Psoas muscle (tissue), 8 donors: ENCODE data around the gene SIRT3. TPM values are rescaled to one million over a fixed set of nuclear protein-coding genes. Genes with fewer than 3 reads are reported as not detected.
A peak's percentile ranks its signal among the peaks of the same experiment; 100 is the strongest.

ENCODE experiments used
- ATAC-seq, 4 donors: fragments of 200-7000 bp; cut with Tn5 transposase; one replicate each; pipeline ENCODE4 v1.9.1; 2020; ENCODE audit warnings: moderate library complexity in 3 of 4, mild to moderate bottlenecking in 2 of 4
- DNase-seq, 2 donors: peaks; one replicate each; pipeline ENCODE4 v3.0.0-alpha.2; 2020
- H3K27ac ChIP-seq: fragments of 200-600 bp; one replicate; pipeline ENCODE4 v1.8.0; 2022
- H3K27me3 ChIP-seq, 3 donors: fragments of 200-600 bp in 1 of 3; one replicate each; pipeline versions ENCODE4 v1.6.1 to v1.8.0; 2013 to 2022; ENCODE audit warnings: low read length in 2 of 3, mild to moderate bottlenecking in 2 of 3, moderate library complexity in 1 of 3; ENCODE audit not compliant: insufficient read depth in 3 of 3
- H3K36me3 ChIP-seq, 2 donors: fragments of 200-600 bp in 1 of 2; one replicate each; pipeline versions ENCODE4 v1.6.1 to v1.8.0; 2013 to 2022; ENCODE audit warnings: low read depth in 1 of 2, mild to moderate bottlenecking in 1 of 2, moderate library complexity in 1 of 2; ENCODE audit not compliant: insufficient read depth in 1 of 2
- H3K4me1 ChIP-seq: fragments of 200-600 bp; one replicate; pipeline ENCODE4 v1.8.0; 2022
- H3K4me3 ChIP-seq: fragments of 200-600 bp; one replicate; pipeline ENCODE4 v1.8.0; 2022; ENCODE audit warnings: mild to moderate bottlenecking
- H3K9me3 ChIP-seq: fragments of 200-600 bp; one replicate; pipeline ENCODE4 v1.8.0; 2022
- WGBS, 3 donors: extraction: QIAGEN DNeasy Blood & Tissue Kit; methylation state at CpG; one replicate each; pipeline versions ENCODE4 v1.1.6 to v1.1.7; 2013; 5-methylcytosine and 5-hydroxymethylcytosine counted together
- intact Hi-C, 2 donors: fragments of 100-400 bp; cut with DNase I; formaldehyde crosslinking; loops; one replicate each; pipeline versions ENCODE4 v1.11.0 to v1.14.2; 2022
- polyA plus RNA-seq, 3 donors: library from polyadenylated mRNA; stranded (reverse); fragments of 200-250 nt; gene quantifications; one replicate each; pipeline ENCODE4 v1.2.3, GENCODE V29; 2013
- total RNA-seq, 4 donors: library from RNA; stranded (reverse); fragmentation: NEBNext Ultra II Directional in 2 of 4; extraction: Animal tissue kit (Norgen Biotek cat#: 25700) in 2 of 4; gene quantifications; one replicate each; pipeline versions ENCODE4 v1.2.1 to v1.2.4, GENCODE V29; 2021 to 2023
- TF ChIP-seq, protein P1 (sequence below): fragments of 200-600 bp; IDR thresholded peaks from one replicate; pipeline ENCODE4 v1.8.0; 2022; ENCODE audit warnings: antibody characterized with exemption
- donor health status: healthy with polysubstance abuse.
- donor health status: DM: no; HTN: no; CAD: no; lungs with moderate emphysema.
- donor health status: Bipolar disorder and iron deficiency.
- donor health status: healthy.
- donor health status: DM: yes; HTN: yes; CAD: no.
- donor health status: DM: no; HTN: no; CAD: no.
- donor health status: DM: no; HTN: no; CAD: no.
- donor health status: DM: yes; HTN: yes; CAD: no.

SIRT3 gene
- total and polyA plus RNA-seq, 7 donors = 10.4 to 23.2 (median 15.0) TPM

DNA sequence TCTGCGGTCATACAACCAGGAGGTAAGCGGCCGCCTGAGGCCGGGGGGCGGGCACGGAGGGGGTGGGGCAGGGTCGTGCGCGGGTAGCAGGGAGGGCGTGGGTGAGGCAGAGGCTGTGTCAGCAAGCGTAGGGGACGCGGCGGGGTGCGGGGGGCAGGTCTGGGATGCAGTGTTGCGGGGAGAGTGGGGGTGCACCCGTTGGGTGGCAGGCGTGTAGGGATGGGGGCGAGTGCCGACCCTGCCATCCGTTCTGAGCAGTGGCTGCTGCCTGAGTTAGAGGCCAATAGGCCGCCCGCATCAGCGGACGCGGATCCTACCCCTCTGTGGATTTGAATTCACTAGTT is 27.3 kb downstream of the SIRT3 start:
- Histone ChIP-seq H3K27me3 (no peaks in the 10 kb centered on the region), H3K4me1 (peaks cover 24% of the 10 kb centered on the region), H3K36me3 (peaks cover 11 to 63% of the 10 kb centered on the region in 2 donors), H3K27ac (peak overlapping the region; percentile 99), H3K4me3 (peak overlapping the region; percentile 97), H3K9me3 (no peaks in the 10 kb centered on the region)
- WGBS, 3 donors = 0% methylated on average over 17 to 26 of the region's 26 CpGs
- TF ChIP-seq, protein P1, sequence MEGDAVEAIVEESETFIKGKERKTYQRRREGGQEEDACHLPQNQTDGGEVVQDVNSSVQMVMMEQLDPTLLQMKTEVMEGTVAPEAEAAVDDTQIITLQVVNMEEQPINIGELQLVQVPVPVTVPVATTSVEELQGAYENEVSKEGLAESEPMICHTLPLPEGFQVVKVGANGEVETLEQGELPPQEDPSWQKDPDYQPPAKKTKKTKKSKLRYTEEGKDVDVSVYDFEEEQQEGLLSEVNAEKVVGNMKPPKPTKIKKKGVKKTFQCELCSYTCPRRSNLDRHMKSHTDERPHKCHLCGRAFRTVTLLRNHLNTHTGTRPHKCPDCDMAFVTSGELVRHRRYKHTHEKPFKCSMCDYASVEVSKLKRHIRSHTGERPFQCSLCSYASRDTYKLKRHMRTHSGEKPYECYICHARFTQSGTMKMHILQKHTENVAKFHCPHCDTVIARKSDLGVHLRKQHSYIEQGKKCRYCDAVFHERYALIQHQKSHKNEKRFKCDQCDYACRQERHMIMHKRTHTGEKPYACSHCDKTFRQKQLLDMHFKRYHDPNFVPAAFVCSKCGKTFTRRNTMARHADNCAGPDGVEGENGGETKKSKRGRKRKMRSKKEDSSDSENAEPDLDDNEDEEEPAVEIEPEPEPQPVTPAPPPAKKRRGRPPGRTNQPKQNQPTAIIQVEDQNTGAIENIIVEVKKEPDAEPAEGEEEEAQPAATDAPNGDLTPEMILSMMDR = no peak
- peak in 1 of 4 donors; percentile 2 for ATAC-seq
- intact Hi-C loops = loop anchor here in 1 of 2 donors (2.0 to 10.0 kb wide), 3 partner anchors 24 to 296 kb away; partner anchors contain the start of gene RNH1
- DNase-seq = no peak

DNA sequence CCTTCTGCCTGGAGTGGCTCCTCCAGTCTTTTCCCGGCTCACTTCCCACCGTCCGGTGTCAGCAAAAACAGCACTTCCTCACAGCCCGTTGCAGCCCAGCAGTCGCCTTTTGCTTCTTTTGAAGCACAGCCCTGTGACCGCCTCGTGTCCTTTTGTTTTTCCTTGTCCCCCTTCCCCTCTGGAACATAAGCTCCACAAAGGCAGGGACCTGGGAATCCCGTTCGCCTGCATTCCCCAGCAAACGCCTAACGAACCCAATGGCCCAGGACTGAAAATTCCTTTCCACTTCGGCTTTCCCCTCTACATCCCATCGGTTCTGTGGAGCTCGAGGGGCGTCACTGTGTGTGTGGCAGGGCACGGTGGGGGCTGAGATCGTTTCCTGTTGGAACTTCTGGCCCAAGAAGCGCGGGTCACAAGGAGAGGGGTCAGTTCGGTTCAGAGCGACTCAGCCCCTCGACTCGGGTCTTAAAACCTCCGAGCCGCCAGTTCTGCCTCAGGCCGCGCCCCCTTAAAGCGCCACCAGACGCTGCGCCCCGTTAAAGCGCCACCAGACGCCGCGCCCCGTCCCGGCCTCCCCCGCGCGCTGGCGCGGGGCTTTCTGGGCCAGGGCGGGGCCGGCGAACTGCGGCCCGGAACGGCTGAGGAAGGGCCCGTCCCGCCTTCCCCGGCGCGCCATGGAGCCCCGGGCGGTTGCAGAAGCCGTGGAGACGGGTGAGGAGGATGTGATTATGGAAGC is 27.8 kb downstream of the SIRT3 start:
- Histone ChIP-seq H3K9me3 (no peaks in the 10 kb centered on the region), H3K27ac (peak overlapping the region; percentile 99), H3K36me3 (peaks cover 11 to 63% of the 10 kb centered on the region in 2 donors), H3K4me3 (peak overlapping the region; percentile 97), H3K4me1 (peaks cover 24% of the 10 kb centered on the region), H3K27me3 (no peaks in the 10 kb centered on the region)
- 0 to 1% (median 1%) methylated on average over 39 to 57 of the region's 57 CpGs for WGBS, 3 donors
- intact Hi-C loops = loop anchor here in 1 of 2 donors (2.0 to 10.0 kb wide), 3 partner anchors 24 to 296 kb away; partner anchors contain the start of gene RNH1
- peak; percentile 85 to 90 for DNase-seq
- TF ChIP-seq, protein P1 = no peak
- ATAC-seq = peak; percentile 67 to 83 (median 76)

DNA sequence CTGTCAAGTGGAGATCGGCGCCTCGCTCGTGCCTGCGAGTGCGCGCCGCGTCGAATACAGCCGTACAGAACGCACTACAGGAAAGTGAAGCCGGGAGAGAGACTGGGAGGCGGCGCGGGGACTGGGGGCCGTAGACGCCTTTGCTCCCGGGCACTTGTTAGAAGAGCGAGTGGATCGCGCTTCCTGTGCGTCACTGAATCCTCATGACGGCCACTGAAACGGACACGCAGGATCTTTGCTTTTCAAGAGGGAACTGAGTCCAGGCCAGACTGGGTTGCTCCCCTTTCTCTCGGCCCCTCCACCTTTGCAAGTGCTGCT is 28.3 kb downstream of the SIRT3 start:
- intact Hi-C loops = loop anchor here in 1 of 2 donors (2.0 to 10.0 kb wide), 3 partner anchors 25 to 297 kb away; partner anchors contain the start of gene RNH1
- TF ChIP-seq, protein P1 = no peak
- DNase-seq = peak in 1 of 2 donors; percentile 43
- ATAC-seq = peak in 2 of 4 donors; percentile 23 to 28
- WGBS, 3 donors = 0% methylated on average over 25 to 27 of the region's 27 CpGs
- Histone ChIP-seq H3K9me3 (no peaks in the 10 kb centered on the region), H3K36me3 (peaks cover 10 to 63% of the 10 kb centered on the region in 2 donors), H3K27me3 (no peaks in the 10 kb centered on the region), H3K27ac (peak overlapping the region; percentile 99), H3K4me1 (peaks cover 24% of the 10 kb centered on the region), H3K4me3 (peak overlapping the region; percentile 97)

DNA sequence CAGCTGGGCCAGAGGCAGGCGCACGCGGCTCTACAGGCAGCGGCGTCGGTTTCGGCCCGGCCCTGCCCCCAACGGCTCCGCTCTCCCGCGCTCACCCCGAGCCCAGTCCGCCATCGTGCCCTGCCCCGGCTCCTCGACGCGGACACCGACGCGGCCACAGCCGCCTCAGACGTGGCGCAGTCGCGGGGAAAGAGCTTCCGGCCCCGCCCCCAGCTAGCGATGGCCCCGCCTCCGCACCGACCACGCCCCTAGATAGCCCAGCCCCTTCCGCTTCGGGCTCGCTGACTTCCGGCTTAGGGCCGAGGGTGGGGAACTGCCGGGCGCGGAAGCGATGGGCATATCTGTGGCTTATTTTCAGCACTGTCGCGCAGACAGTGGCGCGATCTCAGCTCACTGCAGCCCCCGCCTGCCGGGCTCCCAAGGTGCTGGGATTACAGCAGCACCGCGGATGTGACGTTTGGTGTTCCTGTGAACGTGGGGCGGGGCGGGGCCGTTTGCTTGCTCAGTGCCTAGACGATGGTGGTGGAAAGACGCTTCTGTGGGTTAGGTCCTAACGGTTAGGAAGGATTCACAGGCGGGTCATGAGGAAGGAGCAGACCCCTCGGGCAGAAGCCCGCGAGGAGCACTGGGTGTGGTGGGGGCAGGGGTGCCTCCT is 28.8 kb downstream of the SIRT3 start, which contains the start of the genes BET1L and RIC8A:
BET1L (minus strand) TSS at position 192 of the 655 bp plus-strand sequence; CDS start at position 114, 78 bp downstream.
RIC8A (plus strand) TSS at position 501 of the 655 bp plus-strand sequence. CDS start 1,147 bp downstream, outside the sequence.
- Histone ChIP-seq H3K4me1 (peaks cover 24% of the 10 kb centered on the region), H3K27me3 (no peaks in the 10 kb centered on the region), H3K27ac (peak within 1 kb of the TSS; percentile 99), H3K4me3 (peak within 1 kb of the TSS; percentile 97), H3K36me3 (peaks cover 5 to 63% of the 10 kb centered on the region in 2 donors), H3K9me3 (no peaks in the 10 kb centered on the region)
- DNase-seq (peak; percentile 93 to 99), ATAC-seq (peak; percentile 91 to 93 (median 92))
- 0 to 1% (median 0%) methylated on average over 39 to 63 of the region's 63 CpGs for WGBS, 3 donors
- intact Hi-C loops = loop anchor here in 1 of 2 donors (5.0 to 10.0 kb wide), 2 partner anchors 240 to 297 kb away; partner anchors contain the start of gene RNH1
- TF ChIP-seq, protein P1 = no peak
